Parietal lobe (tissue), 2 donors: ENCODE measurements around the gene LRFN3. TPM values are rescaled to one million over a fixed set of nuclear protein-coding genes. Genes with fewer than 3 reads are reported as not detected.

Experiments
- small RNA-seq: library from RNA; depleted of rRNA; stranded (forward); fragments of <200 nt; gene quantifications from one replicate; pipeline ENCODE3, GENCODE V24; 2014; ENCODE audit warnings: low replicate concordance
- total RNA-seq: library from RNA; depleted of rRNA; stranded (reverse); fragments of >200 nt; gene quantifications from one replicate; pipeline ENCODE4 v1.2.3, GENCODE V29; 2014

Gene LRFN3
- 15.7 TPM for total RNA-seq

GRCh38 chr19:35935911-35936737 lies at the start of gene LRFN3:
LRFN3 (plus strand) TSS chr19:35936374; CDS start chr19:35939426, 3,052 bp downstream.

GRCh38 chr19:35901854-35902661 lies 34.1 kb upstream of the LRFN3 start, which contains the start of gene HCST:
HCST (plus strand) TSS chr19:35902529; CDS start chr19:35902594, 65 bp downstream.

GRCh38 chr19:35908010-35908441 lies 28.1 kb upstream of the LRFN3 start, which contains the start of gene TYROBP:
TYROBP (minus strand) TSS chr19:35908295; CDS start chr19:35908228, 67 bp downstream.

Small RNA genes within 50 kb of the gene (small RNA-seq; reads per million reads assigned to genes)
- not detected for gene AF038458.1

Other genes with a start within 250 kb of the LRFN3 start
- not detected for gene ZBTB32, start 231.8 kb upstream of the LRFN3 start, total RNA-seq
- gene KMT2B, start 218.4 kb upstream of the LRFN3 start, total RNA-seq = 11.6 TPM
- 0.94 TPM for gene IGFLR1, start 193.9 kb upstream of the LRFN3 start, total RNA-seq
- gene U2AF1L4, start 191.0 kb upstream of the LRFN3 start, total RNA-seq = 5.3 TPM
- gene PSENEN, start 190.7 kb upstream of the LRFN3 start, total RNA-seq = 8.8 TPM
- gene LIN37, start 187.8 kb upstream of the LRFN3 start, total RNA-seq = 16.9 TPM
- not detected for gene HSPB6, start 179.3 kb upstream of the LRFN3 start, total RNA-seq
- gene PROSER3, start 178.2 kb upstream of the LRFN3 start, total RNA-seq = 5.9 TPM
- gene ARHGAP33, start 160.8 kb upstream of the LRFN3 start, total RNA-seq = 123 TPM
- gene PRODH2, start 123.5 kb upstream of the LRFN3 start, total RNA-seq = not detected
- not detected for gene NPHS1, start 83.9 kb upstream of the LRFN3 start, total RNA-seq
- 0.94 TPM for gene KIRREL2, start 79.5 kb upstream of the LRFN3 start, total RNA-seq
- 197 TPM for gene APLP1, start 67.8 kb upstream of the LRFN3 start, total RNA-seq
- 3.8 TPM for gene NFKBID, start 35.8 kb upstream of the LRFN3 start, total RNA-seq
- 1.6 TPM for gene HCST, start 33.8 kb upstream of the LRFN3 start, total RNA-seq
- 3.4 TPM for gene TYROBP, start 28.1 kb upstream of the LRFN3 start, total RNA-seq
- 13.5 TPM for gene SDHAF1, start 58.8 kb downstream of the LRFN3 start, total RNA-seq
- 0.63 TPM for gene SYNE4, start 72.4 kb downstream of the LRFN3 start, total RNA-seq
- gene ALKBH6, start 77.8 kb downstream of the LRFN3 start, total RNA-seq = 9.7 TPM
- 59.5 TPM for gene CLIP3, start 96.5 kb downstream of the LRFN3 start, total RNA-seq
- 1.9 TPM for gene THAP8, start 117.9 kb downstream of the LRFN3 start, total RNA-seq
- gene WDR62, start 118.5 kb downstream of the LRFN3 start, total RNA-seq = 3.1 TPM
- gene OVOL3, start 174.8 kb downstream of the LRFN3 start, total RNA-seq = not detected
- gene POLR2I, start 178.5 kb downstream of the LRFN3 start, total RNA-seq = 69.2 TPM
- 385 TPM for gene TBCB, start 179.1 kb downstream of the LRFN3 start, total RNA-seq
- gene CAPNS1, start 203.7 kb downstream of the LRFN3 start, total RNA-seq = 77.6 TPM
- 1.3 TPM for gene COX7A1, start 216.1 kb downstream of the LRFN3 start, total RNA-seq